Ovary (tissue), 9 donors: ENCODE measurements around the gene ANO2. TPM values are rescaled to one million over a fixed set of nuclear protein-coding genes. Genes with fewer than 3 reads are reported as not detected.

Experiments used
- DNase-seq, 5 donors: peaks; one replicate each; pipeline ENCODE4 v3.0.0-alpha.2; 2019 to 2020
- H3K27ac ChIP-seq, 2 donors: fragments of 200-600 bp; one replicate each; pipeline versions ENCODE4 v1.5.1 to v1.8.0; 2019 to 2022
- H3K27me3 ChIP-seq: fragments of 200-600 bp; one replicate; pipeline ENCODE4 v1.8.0; 2022
- H3K36me3 ChIP-seq: fragments of 200-600 bp; sonication (generic); one replicate; pipeline ENCODE4 v1.5.1; 2019
- H3K4me1 ChIP-seq: one replicate; pipeline ENCODE4 v1.8.1; 2013; ENCODE audit warnings: mild to moderate bottlenecking, moderate library complexity; ENCODE audit not compliant: insufficient read depth
- H3K4me3 ChIP-seq: fragments of 200-600 bp; sonication (generic); one replicate; pipeline ENCODE4 v1.5.1; 2017
- H3K9me3 ChIP-seq, 2 donors: fragments of 200-600 bp in 1 of 2; sonication (generic) in 1 of 2; one replicate each; pipeline versions ENCODE4 v1.5.1 to v1.8.1; 2013 to 2019; ENCODE audit warnings: mild to moderate bottlenecking in 1 of 2, moderate library complexity in 1 of 2
- EP300 ChIP-seq: sonication (generic); formaldehyde crosslinking; IDR thresholded peaks from one replicate; pipeline ENCODE4 v1.6.1; 2017; ENCODE audit warnings: antibody characterized with exemption
- POLR2A ChIP-seq: fragments of 450-650 bp; IDR thresholded peaks from one replicate; pipeline ENCODE4 v1.6.1; 2017; ENCODE audit warnings: antibody characterized with exemption, mild to moderate bottlenecking, moderate library complexity
- WGBS, 3 donors: extraction: QIAGEN DNeasy Blood & Tissue Kit in 1 of 3; methylation state at CpG; one replicate each; pipeline versions ENCODE4 v1.1.5 to v1.1.7; 2013 to 2017; 5-methylcytosine and 5-hydroxymethylcytosine counted together
- intact Hi-C, 4 donors: fragments of 100-400 bp; cut with DNase I; formaldehyde crosslinking; loops; one replicate each; pipeline versions ENCODE4 v1.11.0 to v1.15.1; 2022 to 2023
- polyA plus RNA-seq, 2 donors: library from polyadenylated mRNA; stranded (reverse); fragments of 200-250 nt in 1 of 2; fragments of 350-450 nt in 1 of 2; fragmentation: Illumina TruSeq in 1 of 2; extraction: RNeasy Lipid Tissue Mini Kit (QIAGEN cat#74804) in 1 of 2; gene quantifications; one replicate each; pipeline ENCODE4 v1.2.3, GENCODE V29; 2013 to 2014
- total RNA-seq, 7 donors: library from RNA; depleted of rRNA in 2 of 7; stranded (reverse); fragments of >200 nt in 2 of 7; fragmentation: NEBNext Ultra II Directional in 3 of 7; extraction: Animal tissue kit (Norgen Biotek cat#: 25700) in 3 of 7; gene quantifications; one replicate each; pipeline versions ENCODE4 v1.1.0 to v1.2.4, GENCODE V29; 2016 to 2023
- TF ChIP-seq, protein P1 (sequence below), 3 donors: fragments of 450-650 bp in 2 of 3; fragments of 200-600 bp in 1 of 3; IDR thresholded peaks; one replicate each; pipeline versions ENCODE4 v1.5.1 to v1.8.0; 2016 to 2022; ENCODE audit warnings: antibody characterized with exemption in 3 of 3, mild to moderate bottlenecking in 1 of 3
- donor health status: DM: no; HTN: no; CAD: no; lungs with moderate emphysema.
- donor health status: DM: no; HTN: no; CAD: no.
- donor health status: Bipolar disorder and iron deficiency.
- donor health status: DM: yes; HTN: yes; CAD: no.
- donor health status: DM: no; HTN: no; CAD: no.
- donor health status: DM: yes; HTN: yes; CAD: no.

Gene ANO2
- total and polyA plus RNA-seq, 9 donors, result 3.0 to 6.7 (median 3.3) TPM

DNA sequence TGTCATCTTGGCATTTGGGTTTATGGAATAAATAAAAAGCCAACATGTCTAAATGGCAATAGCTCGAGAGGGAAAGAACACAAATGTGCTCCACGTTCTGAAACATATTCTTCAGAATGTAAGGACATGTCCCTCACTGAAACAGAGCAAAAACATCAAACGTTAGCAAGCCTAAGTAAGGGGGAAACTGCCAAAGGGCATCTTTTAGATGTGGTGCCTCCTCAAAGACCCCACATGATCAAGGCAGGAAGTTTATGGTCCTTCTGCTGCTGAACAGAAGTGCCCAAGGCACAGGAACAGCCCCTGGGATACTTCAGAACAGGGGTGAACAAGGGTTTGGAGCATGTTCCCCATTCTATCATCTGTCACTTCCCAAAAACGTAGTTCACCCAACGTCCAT is 227.0 kb downstream of the ANO2 start:
- DNase-seq, result no peak
- Histone ChIP-seq H3K9me3 (no peaks in the 10 kb centered on the region), H3K36me3 (no peaks in the 10 kb centered on the region), H3K27me3 (no peaks in the 10 kb centered on the region), H3K4me3 (no peak overlapping the region), H3K4me1 (no peaks in the 10 kb centered on the region), H3K27ac (no peak overlapping the region)
- intact Hi-C loops, result no loop called here
- no peak for TF ChIP-seq EP300
- TF ChIP-seq POLR2A, result no peak
- 75 to 85% (median 77%) methylated on average over 5 of the region's 5 CpGs for WGBS, 3 donors

DNA sequence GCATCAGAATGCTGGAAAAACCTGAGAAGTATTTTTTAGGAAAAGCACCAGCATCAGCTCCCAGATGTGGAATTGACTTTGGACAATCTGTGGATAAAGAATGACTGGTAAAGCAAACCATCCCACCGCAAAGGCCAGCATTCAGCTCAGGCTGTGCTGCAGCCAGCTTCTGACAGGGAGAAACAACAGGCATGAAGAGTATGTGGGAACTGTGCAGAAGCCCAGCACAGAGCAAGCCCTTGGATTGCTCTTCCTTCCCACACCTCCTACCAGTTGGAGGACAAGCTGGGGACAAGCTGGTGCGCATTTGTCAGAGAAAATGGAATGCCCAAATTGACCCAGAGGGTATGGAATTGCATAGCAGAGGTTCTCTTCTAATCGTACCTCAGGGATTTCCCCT is 228.1 kb downstream of the ANO2 start:
- Histone ChIP-seq H3K9me3 (no peaks in the 10 kb centered on the region), H3K4me3 (no peak overlapping the region), H3K27ac (no peak overlapping the region), H3K4me1 (no peaks in the 10 kb centered on the region), H3K36me3 (no peaks in the 10 kb centered on the region), H3K27me3 (no peaks in the 10 kb centered on the region)
- DNase-seq, result no peak
- WGBS, 3 donors, result 74 to 86% (median 82%) methylated on average over 3 of the region's 3 CpGs
- intact Hi-C loops, result no loop called here
- TF ChIP-seq, protein P1, sequence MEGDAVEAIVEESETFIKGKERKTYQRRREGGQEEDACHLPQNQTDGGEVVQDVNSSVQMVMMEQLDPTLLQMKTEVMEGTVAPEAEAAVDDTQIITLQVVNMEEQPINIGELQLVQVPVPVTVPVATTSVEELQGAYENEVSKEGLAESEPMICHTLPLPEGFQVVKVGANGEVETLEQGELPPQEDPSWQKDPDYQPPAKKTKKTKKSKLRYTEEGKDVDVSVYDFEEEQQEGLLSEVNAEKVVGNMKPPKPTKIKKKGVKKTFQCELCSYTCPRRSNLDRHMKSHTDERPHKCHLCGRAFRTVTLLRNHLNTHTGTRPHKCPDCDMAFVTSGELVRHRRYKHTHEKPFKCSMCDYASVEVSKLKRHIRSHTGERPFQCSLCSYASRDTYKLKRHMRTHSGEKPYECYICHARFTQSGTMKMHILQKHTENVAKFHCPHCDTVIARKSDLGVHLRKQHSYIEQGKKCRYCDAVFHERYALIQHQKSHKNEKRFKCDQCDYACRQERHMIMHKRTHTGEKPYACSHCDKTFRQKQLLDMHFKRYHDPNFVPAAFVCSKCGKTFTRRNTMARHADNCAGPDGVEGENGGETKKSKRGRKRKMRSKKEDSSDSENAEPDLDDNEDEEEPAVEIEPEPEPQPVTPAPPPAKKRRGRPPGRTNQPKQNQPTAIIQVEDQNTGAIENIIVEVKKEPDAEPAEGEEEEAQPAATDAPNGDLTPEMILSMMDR (IDR thresholded peaks at IDR 0.05), result no peak
- no peak for TF ChIP-seq EP300
- TF ChIP-seq POLR2A, result no peak

DNA sequence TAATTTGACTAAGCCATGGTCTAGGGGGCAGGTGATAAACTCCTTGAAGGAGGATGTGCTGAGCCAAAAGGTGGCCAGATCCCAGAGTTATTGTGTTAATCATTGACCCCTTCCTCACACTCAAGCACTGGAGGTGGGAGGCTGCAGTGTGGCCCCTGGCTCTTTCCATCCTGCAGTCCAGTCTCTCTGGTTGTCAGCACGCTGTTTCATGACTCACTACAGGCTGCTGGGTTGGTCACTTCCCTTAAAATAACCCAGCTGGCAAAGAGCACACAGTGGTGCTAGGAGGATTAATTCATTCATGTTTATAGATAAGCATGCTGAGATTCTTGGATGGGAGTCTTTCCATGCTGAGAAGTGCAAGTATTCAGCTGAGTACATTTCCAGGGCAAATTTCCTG is 228.9 kb downstream of the ANO2 start:
- DNase-seq, result no peak
- H3K27me3 ChIP-seq, result no peaks in the 10 kb centered on the region
- WGBS, 3 donors, result 48 to 66% (median 65%) methylated on average over 1 of the region's 1 CpG
- H3K36me3 ChIP-seq, result no peaks in the 10 kb centered on the region
- H3K9me3 ChIP-seq, result no peaks in the 10 kb centered on the region
- TF ChIP-seq EP300 (no peak), POLR2A (no peak)
- TF ChIP-seq, protein P1 (IDR thresholded peaks at IDR 0.05), result no peak
- intact Hi-C loops, result no loop called here
- H3K27ac ChIP-seq, result no peak overlapping the region
- H3K4me1 ChIP-seq, result no peaks in the 10 kb centered on the region
- H3K4me3 ChIP-seq, result no peak overlapping the region

DNA sequence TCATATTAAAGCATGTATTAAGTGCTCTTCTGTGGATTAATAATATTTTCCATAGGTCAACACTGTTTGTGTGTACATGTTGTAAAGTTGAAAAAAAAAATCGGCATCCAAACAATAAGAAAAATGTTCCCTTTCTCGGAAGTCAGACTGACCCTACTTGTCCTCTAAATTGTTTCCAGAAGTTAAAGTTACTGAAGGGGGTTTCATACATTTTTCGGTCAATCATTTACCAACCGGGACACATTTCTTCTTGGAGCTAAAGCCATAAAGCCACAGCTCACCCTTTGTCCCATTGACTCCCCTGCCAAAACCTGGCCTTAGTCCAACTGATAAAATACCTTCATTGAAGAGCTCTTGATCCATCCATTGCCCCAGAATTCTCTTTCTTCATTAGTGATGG is 230.0 kb downstream of the ANO2 start:
- 60 to 75% (median 63%) methylated on average over 4 of the region's 4 CpGs for WGBS, 3 donors
- no peak for DNase-seq
- TF ChIP-seq, protein P1 (IDR thresholded peaks at IDR 0.05), result no peak
- no peak for TF ChIP-seq EP300
- no peak for TF ChIP-seq POLR2A
- intact Hi-C loops, result no loop called here
- H3K36me3 ChIP-seq, result no peaks in the 10 kb centered on the region
- H3K9me3 ChIP-seq, result no peaks in the 10 kb centered on the region
- no peaks in the 10 kb centered on the region for H3K27me3 ChIP-seq
- no peak overlapping the region for H3K4me3 ChIP-seq
- no peaks in the 10 kb centered on the region for H3K4me1 ChIP-seq
- no peak overlapping the region for H3K27ac ChIP-seq

DNA sequence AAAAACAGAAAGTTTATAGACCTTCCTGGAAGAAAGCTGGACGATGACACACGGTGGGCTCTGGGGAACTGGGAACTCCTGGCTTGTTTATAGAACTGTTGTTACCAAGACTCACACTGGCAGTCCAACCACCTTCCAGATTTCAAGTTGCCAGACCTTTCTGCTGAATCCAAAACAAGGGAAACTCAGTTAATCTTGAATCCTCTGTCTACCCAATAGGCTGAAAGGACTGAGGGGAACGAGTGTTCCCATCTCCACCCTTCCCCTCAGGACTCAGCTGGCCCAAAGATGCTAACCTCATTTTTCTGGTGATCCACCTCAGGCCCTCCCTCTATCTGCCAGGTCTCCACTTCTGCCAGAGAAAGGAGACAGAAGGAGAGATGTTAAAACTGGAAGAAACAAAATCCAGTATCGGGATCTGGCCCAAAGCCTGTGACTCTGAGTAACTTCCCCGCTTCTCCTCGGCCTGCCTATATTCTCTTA is 231.4 kb downstream of the ANO2 start:
- no peaks in the 10 kb centered on the region for H3K27me3 ChIP-seq
- H3K9me3 ChIP-seq, result no peaks in the 10 kb centered on the region
- no peak overlapping the region for H3K27ac ChIP-seq
- DNase-seq, result no peak
- no peaks in the 10 kb centered on the region for H3K36me3 ChIP-seq
- H3K4me1 ChIP-seq, result no peaks in the 10 kb centered on the region
- TF ChIP-seq EP300, result no peak
- TF ChIP-seq POLR2A, result no peak
- TF ChIP-seq, protein P1 (IDR thresholded peaks at IDR 0.05), result no peak
- intact Hi-C loops, result no loop called here
- 78 to 85% (median 82%) methylated on average over 6 of the region's 6 CpGs for WGBS, 3 donors
- H3K4me3 ChIP-seq, result no peak overlapping the region
